ENCODE results near the gene FBXO44.

- no peak for TF ChIP-seq CTCF (IDR thresholded peaks at IDR 0.05)
- TF ChIP-seq POLR2A (IDR thresholded peaks at IDR 0.05): no peak
- TF ChIP-seq EP300 (IDR thresholded peaks at IDR 0.05): no peak
- TF ChIP-seq POLR2AphosphoS5 (IDR thresholded peaks at IDR 0.05): no peak
Measured at GRCh38 chr1:11654137-11654938, at the start of gene FBXO44, which contains the start of gene FBXO2.
